ENCODE data around the gene ZNF334.

Gene ZNF334

DNA sequence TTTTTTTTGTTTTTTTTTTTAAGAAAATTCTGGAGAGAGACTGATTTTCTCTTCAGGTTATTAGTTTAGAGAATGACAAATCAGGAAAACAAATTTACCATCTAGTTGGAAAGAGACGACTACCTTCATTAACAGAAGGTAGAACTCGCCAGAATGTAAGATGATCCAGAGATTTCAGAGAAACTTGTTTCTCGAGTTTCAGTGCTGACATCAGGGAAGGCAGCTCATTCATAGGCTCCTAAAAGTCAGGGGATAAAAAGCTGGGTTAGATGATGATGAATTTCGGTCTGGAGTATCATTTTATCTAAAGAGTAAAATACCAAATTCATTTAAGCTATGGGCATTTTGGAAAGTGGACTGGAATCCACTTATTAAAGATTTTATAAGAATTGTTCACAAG, 27.9 kb downstream of the ZNF334 start:
- peak overlapping the region; percentile 62 for H3K4me3 ChIP-seq (ENCODE audit: low read depth, low read length)
- H3K36me3 ChIP-seq (ENCODE audit: insufficient read depth, low read length): no peaks in the 10 kb centered on the region
- peaks cover 89% of the 10 kb centered on the region for H3K27me3 ChIP-seq (ENCODE audit: insufficient read depth, low read length)
- no peak overlapping the region for H3K27ac ChIP-seq (ENCODE audit: low read depth, low read length)
- no peaks in the 10 kb centered on the region for H3K79me2 ChIP-seq (ENCODE audit: control insufficient read depth, insufficient read depth, low read length, unreplicated experiment)
- H2AFZ ChIP-seq (ENCODE audit: low read length, unreplicated experiment): no peak overlapping the region
- no peaks in the 10 kb centered on the region for H3K4me1 ChIP-seq (ENCODE audit: control insufficient read depth, insufficient read depth, low read length, unreplicated experiment)

DNA sequence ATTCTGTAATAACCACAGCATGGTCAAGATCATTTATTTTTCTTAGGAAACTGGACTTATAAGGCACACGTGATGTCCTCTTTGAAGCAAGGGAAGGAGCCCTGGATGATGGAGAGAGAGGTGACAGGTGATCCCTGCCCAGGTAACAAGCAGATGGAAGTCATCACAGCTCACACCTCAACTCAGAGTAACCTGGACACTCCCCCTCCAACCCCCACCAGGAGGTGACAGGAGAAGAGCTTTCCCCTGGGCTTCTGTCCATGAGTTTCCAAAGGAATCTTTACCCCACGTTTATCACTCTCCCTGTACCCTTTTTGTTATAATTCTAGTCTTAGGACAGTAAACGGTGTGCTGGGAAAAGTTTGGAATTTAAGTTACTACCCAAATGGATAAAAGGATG, 28.4 kb downstream of the ZNF334 start:
- Histone ChIP-seq H3K79me2 (ENCODE audit: control insufficient read depth, insufficient read depth, low read length, unreplicated experiment) (no peaks in the 10 kb centered on the region), H3K36me3 (ENCODE audit: insufficient read depth, low read length) (no peaks in the 10 kb centered on the region), H3K27ac (ENCODE audit: low read depth, low read length) (no peak overlapping the region), H3K27me3 (ENCODE audit: insufficient read depth, low read length) (peaks cover 89% of the 10 kb centered on the region), H3K4me1 (ENCODE audit: control insufficient read depth, insufficient read depth, low read length, unreplicated experiment) (no peaks in the 10 kb centered on the region), H3K4me3 (ENCODE audit: low read depth, low read length) (no peak overlapping the region), H2AFZ (ENCODE audit: low read length, unreplicated experiment) (no peak overlapping the region)

DNA sequence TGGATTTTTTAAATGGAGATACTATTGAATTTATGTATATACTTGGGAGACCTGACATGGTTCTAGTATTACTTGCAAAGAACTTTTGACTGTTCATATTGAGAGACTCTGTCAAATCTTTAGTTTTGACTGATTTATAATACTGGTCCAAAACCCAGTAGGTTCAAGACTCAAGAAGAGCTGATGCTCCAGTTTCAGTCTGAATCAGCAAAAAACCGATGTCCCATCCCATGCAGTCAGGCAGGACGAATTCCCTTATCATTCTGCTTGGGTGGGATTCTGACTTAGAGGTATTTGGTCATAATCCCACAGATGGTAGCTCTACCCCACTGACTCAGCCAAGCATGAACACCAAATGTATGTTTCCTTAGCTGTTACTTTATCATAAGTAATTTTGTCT, 29.5 kb downstream of the ZNF334 start:
- Histone ChIP-seq H3K36me3 (ENCODE audit: insufficient read depth, low read length) (no peaks in the 10 kb centered on the region), H2AFZ (ENCODE audit: low read length, unreplicated experiment) (no peak overlapping the region), H3K79me2 (ENCODE audit: control insufficient read depth, insufficient read depth, low read length, unreplicated experiment) (no peaks in the 10 kb centered on the region), H3K27ac (ENCODE audit: low read depth, low read length) (no peak overlapping the region), H3K4me1 (ENCODE audit: control insufficient read depth, insufficient read depth, low read length, unreplicated experiment) (no peaks in the 10 kb centered on the region), H3K4me3 (ENCODE audit: low read depth, low read length) (no peak overlapping the region), H3K27me3 (ENCODE audit: insufficient read depth, low read length) (peaks cover 91% of the 10 kb centered on the region)

DNA sequence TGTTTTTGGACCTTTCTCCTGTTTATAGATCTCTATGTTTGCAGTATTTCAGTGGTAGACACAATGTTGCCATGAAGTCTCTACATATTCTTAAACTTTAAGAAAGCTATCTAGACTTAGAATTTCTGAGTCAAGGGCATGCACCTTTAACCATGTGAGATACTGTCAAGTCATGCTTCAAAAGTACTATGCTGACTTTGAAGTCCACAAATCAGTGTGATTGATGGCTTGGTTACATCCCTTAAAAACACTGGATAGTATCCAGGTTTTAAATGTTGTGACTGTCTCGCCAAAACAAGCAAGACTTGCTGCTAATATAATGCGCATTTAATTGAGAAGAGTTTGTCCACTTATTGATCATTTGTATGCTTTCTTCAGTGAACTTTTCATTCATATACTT, 30.5 kb downstream of the ZNF334 start:
- H3K27me3 ChIP-seq (ENCODE audit: insufficient read depth, low read length): peaks cover 92% of the 10 kb centered on the region
- H3K27ac ChIP-seq (ENCODE audit: low read depth, low read length): no peak overlapping the region

DNA sequence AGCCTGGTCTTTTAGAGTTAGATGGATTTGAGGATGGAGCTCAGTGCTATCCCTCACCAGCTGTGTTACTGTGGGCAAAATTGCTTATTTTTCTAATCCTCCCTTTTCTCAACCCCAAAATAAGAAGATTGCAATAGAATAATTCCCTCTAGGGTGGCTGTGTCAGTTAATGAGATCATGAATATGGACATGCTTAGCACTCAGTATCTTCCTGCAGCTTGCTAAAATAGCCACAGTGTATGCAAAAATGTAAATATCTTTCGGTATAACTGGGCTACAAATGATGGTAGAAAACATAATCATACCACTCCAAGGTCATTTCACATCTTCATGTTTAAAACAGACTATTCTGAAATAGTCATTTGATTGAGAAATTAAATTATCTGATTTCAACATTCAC, 35.7 kb downstream of the ZNF334 start:
- Histone ChIP-seq H3K27ac (ENCODE audit: low read depth, low read length) (no peak overlapping the region), H2AFZ (ENCODE audit: low read length, unreplicated experiment) (no peak overlapping the region), H3K4me1 (ENCODE audit: control insufficient read depth, insufficient read depth, low read length, unreplicated experiment) (no peaks in the 10 kb centered on the region), H3K4me3 (ENCODE audit: low read depth, low read length) (no peak overlapping the region), H3K79me2 (ENCODE audit: control insufficient read depth, insufficient read depth, low read length, unreplicated experiment) (no peaks in the 10 kb centered on the region), H3K36me3 (ENCODE audit: insufficient read depth, low read length) (no peaks in the 10 kb centered on the region), H3K27me3 (ENCODE audit: insufficient read depth, low read length) (peaks cover 92% of the 10 kb centered on the region)

More for the DNA sequence above, 30.5 kb downstream of the ZNF334 start:
- no peaks in the 10 kb centered on the region for H3K79me2 ChIP-seq (ENCODE audit: control insufficient read depth, insufficient read depth, low read length, unreplicated experiment)
- H3K36me3 ChIP-seq (ENCODE audit: insufficient read depth, low read length): no peaks in the 10 kb centered on the region
- no peak overlapping the region for H2AFZ ChIP-seq (ENCODE audit: low read length, unreplicated experiment)
- H3K4me3 ChIP-seq (ENCODE audit: low read depth, low read length): no peak overlapping the region
- no peaks in the 10 kb centered on the region for H3K4me1 ChIP-seq (ENCODE audit: control insufficient read depth, insufficient read depth, low read length, unreplicated experiment)

DNA sequence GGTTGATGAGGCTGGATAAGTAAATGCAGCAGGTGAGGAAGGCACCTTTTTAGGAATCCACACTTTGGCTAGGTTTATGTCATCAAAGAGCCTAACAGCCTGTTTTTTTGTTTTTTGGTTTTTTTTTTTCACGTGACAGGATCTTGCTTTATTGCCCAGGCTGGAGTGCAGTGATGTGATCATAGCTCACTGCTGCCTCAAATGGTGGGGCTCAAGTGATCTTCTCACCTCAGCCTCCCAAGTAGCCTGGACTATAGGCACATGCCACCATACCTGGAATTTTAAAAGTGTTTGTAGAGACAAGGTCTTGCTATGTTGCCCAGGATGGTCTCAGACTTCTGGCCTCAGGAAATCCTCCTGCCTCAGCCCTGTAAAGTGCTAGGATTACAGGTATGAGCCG, 36.1 kb downstream of the ZNF334 start:
- H3K4me3 ChIP-seq (ENCODE audit: low read depth, low read length): no peak overlapping the region

DNA sequence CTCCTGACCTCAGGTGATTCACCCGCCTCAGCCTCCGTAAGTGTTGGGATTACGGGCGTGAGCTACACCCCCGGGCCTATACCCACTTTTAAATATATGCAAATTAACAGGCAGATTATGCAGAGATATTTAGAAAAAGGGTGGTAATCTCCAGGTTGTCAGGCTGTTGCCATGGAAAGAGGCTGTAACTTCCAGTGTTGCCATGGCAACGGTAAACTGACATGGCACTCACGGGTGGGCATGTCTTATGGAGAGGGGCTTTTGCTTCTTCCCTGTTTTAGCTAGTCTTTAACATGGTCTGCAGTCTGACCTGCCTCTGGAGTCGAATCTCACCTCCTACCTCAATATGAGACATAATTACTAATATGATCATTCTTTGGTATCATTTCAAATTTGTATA, 44.9 kb downstream of the ZNF334 start:
- Histone ChIP-seq H3K36me3 (ENCODE audit: insufficient read depth, low read length) (no peaks in the 10 kb centered on the region), H3K4me1 (ENCODE audit: control insufficient read depth, insufficient read depth, low read length, unreplicated experiment) (no peaks in the 10 kb centered on the region), H3K79me2 (ENCODE audit: control insufficient read depth, insufficient read depth, low read length, unreplicated experiment) (no peaks in the 10 kb centered on the region), H3K4me3 (ENCODE audit: low read depth, low read length) (no peak overlapping the region), H3K27me3 (ENCODE audit: insufficient read depth, low read length) (peaks cover 55% of the 10 kb centered on the region), H2AFZ (ENCODE audit: low read length, unreplicated experiment) (no peak overlapping the region), H3K27ac (ENCODE audit: low read depth, low read length) (no peak overlapping the region)

More for the DNA sequence above, 36.1 kb downstream of the ZNF334 start:
- Histone ChIP-seq H3K27me3 (ENCODE audit: insufficient read depth, low read length) (peaks cover 93% of the 10 kb centered on the region), H3K4me1 (ENCODE audit: control insufficient read depth, insufficient read depth, low read length, unreplicated experiment) (no peaks in the 10 kb centered on the region), H3K36me3 (ENCODE audit: insufficient read depth, low read length) (no peaks in the 10 kb centered on the region), H3K79me2 (ENCODE audit: control insufficient read depth, insufficient read depth, low read length, unreplicated experiment) (no peaks in the 10 kb centered on the region), H3K27ac (ENCODE audit: low read depth, low read length) (no peak overlapping the region), H2AFZ (ENCODE audit: low read length, unreplicated experiment) (no peak overlapping the region)

DNA sequence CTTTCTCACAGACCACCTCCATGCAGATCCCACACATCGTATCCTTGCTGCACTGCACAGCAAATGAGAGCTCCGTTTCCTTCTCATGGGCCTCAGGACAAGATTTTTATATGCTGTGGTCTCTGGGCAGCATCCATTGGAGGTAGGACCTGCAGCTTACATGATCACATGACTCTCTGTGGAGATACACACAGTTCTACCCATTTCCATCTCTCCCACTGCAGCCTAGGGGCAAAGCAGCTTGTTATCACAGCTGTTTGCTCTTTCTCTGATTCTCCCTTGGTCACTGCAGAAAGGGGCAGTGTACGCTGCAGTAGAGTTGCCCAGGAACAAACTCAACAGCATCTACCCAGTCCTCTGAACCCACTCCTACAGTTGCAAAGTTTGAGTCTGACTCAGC, 48.9 kb downstream of the ZNF334 start:
- Histone ChIP-seq H3K4me1 (ENCODE audit: control insufficient read depth, insufficient read depth, low read length, unreplicated experiment) (no peaks in the 10 kb centered on the region), H3K36me3 (ENCODE audit: insufficient read depth, low read length) (no peaks in the 10 kb centered on the region), H3K79me2 (ENCODE audit: control insufficient read depth, insufficient read depth, low read length, unreplicated experiment) (no peaks in the 10 kb centered on the region), H2AFZ (ENCODE audit: low read length, unreplicated experiment) (no peak overlapping the region), H3K27me3 (ENCODE audit: insufficient read depth, low read length) (peaks cover 49% of the 10 kb centered on the region), H3K4me3 (ENCODE audit: low read depth, low read length) (no peak overlapping the region), H3K27ac (ENCODE audit: low read depth, low read length) (no peak overlapping the region)

DNA sequence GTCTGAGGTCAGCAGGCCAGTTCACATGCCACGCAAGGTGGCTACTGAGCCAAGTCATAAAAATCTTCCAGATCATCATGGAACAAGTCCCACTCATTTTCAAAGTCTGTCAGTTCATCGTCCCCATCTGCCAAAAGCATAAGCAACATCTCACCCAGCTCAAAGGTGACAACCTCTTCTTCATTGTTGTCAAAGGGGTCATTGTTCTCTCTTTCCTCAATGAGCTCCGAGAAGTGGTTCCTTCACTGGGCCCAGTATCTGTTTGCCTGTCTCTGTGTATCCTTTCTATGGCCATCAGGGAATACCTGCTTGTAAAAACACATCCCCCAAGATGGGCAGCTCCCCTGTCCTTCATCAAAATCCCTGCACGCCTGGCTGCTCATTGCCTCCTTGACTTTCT, 49.5 kb downstream of the ZNF334 start:
- Histone ChIP-seq H2AFZ (ENCODE audit: low read length, unreplicated experiment) (no peak overlapping the region), H3K4me1 (ENCODE audit: control insufficient read depth, insufficient read depth, low read length, unreplicated experiment) (no peaks in the 10 kb centered on the region), H3K27ac (ENCODE audit: low read depth, low read length) (no peak overlapping the region), H3K79me2 (ENCODE audit: control insufficient read depth, insufficient read depth, low read length, unreplicated experiment) (no peaks in the 10 kb centered on the region), H3K4me3 (ENCODE audit: low read depth, low read length) (no peak overlapping the region), H3K36me3 (ENCODE audit: insufficient read depth, low read length) (no peaks in the 10 kb centered on the region), H3K27me3 (ENCODE audit: insufficient read depth, low read length) (peaks cover 55% of the 10 kb centered on the region)

DNA sequence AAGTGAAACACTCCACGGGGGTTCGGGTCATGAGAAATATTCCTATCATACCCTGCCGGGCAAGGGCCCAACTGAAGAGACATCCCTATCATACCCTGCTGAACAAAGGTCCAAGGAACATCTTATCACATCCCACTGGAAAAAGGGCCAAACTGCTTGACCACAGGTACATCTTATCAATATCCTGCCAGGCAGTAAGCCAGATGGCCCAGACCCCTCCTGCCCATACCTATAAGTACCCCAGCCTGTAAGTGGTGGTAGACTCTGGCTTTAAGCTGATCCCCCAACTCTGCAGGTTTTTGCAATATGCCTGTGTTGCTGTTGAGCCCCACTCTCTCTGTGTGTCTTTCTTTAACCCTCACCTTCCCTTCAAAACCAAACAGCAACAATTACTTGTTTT, 51.6 kb downstream of the ZNF334 start:
- no peaks in the 10 kb centered on the region for H3K79me2 ChIP-seq (ENCODE audit: control insufficient read depth, insufficient read depth, low read length, unreplicated experiment)
- H3K27me3 ChIP-seq (ENCODE audit: insufficient read depth, low read length): peaks cover 56% of the 10 kb centered on the region
- no peaks in the 10 kb centered on the region for H3K4me1 ChIP-seq (ENCODE audit: control insufficient read depth, insufficient read depth, low read length, unreplicated experiment)
- no peak overlapping the region for H2AFZ ChIP-seq (ENCODE audit: low read length, unreplicated experiment)
- no peak overlapping the region for H3K4me3 ChIP-seq (ENCODE audit: low read depth, low read length)
- H3K36me3 ChIP-seq (ENCODE audit: insufficient read depth, low read length): no peaks in the 10 kb centered on the region
- H3K27ac ChIP-seq (ENCODE audit: low read depth, low read length): no peak overlapping the region

DNA sequence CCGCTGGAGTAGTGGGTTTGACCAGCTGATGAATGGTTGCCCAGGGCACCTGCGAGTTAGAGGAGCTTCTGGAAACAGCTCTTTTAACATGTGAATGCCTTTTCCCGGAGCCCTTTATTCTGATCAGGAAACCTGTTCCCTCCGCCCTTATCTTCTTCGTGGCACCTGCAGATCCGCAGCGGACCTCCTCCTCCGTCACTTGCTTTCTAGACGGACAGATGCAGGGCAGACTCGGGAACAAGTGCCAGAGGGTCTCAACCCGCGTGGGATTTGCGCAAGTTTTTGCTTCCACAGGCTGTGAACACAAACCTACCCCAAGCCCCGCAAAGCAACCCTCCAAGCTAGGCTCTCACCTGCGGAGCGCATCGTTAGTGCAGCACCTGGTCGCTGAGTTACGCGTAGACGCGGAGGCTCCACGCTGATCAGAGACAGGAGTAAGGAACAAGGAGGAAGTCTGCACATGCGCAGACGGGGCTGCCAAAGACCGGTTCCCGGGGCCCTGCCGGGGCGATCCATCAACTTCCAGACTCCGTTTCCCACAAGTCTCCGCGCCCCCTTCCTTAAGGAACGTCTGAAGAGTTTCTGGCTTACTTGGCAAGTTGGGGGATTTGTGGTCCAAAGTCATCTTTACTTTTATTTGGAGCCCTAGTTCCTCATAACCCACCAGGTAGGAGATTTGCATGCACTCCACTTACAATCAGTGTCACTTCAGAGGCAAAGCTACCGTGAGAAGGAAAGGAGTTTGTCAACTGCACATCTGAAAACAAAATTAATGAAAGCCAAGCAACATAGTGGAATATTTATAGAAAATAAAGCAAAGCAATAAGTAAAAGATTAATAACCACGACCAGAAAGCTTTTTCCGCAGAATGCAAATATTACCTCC, 54.3 kb downstream of the ZNF334 start:
- no peak overlapping the region for H3K4me3 ChIP-seq (ENCODE audit: low read depth, low read length)
- H3K36me3 ChIP-seq (ENCODE audit: insufficient read depth, low read length): no peaks in the 10 kb centered on the region; the same call in 1 of the 2 replicates
- no peak overlapping the region for H3K27ac ChIP-seq (ENCODE audit: low read depth, low read length)
- no peak overlapping the region for H2AFZ ChIP-seq (ENCODE audit: low read length, unreplicated experiment)
- no peaks in the 10 kb centered on the region for H3K4me1 ChIP-seq (ENCODE audit: control insufficient read depth, insufficient read depth, low read length, unreplicated experiment)
- peaks cover 50% of the 10 kb centered on the region for H3K27me3 ChIP-seq (ENCODE audit: insufficient read depth, low read length)
- H3K79me2 ChIP-seq (ENCODE audit: control insufficient read depth, insufficient read depth, low read length, unreplicated experiment): no peaks in the 10 kb centered on the region

Measured in ACC112 (cell line).